ENCODE data around the gene ACADSB. TPM values are rescaled to one million over a fixed set of nuclear protein-coding genes. Genes with fewer than 3 reads are reported as not detected.

ACADSB gene
- total RNA-seq, 3 donors from 2014 or later: 34.8 to 48.9 (median 38.2) TPM

- Histone ChIP-seq H3K9me3 (no peaks in the 10 kb centered on the region), H3K4me1 (ENCODE audit: low read depth) (no peaks in the 10 kb centered on the region), H3K36me3 (ENCODE audit: low read depth) (no peaks in the 10 kb centered on the region), H3K4me3 (no peak overlapping the region)
- ATAC-seq (no peak), DNase-seq (no peak)
- TF ChIP-seq CTCF (IDR thresholded peaks at IDR 0.05): no peak
- intact Hi-C loops (cut with DNase I, micrococcal nuclease): no loop called here
Observed at GRCh38 chr10:123074215-123074614, 65.4 kb downstream of the ACADSB start.

GRCh38 chr10:123081896-123082295 is 73.1 kb downstream of the ACADSB start:
- intact Hi-C loops (cut with DNase I, micrococcal nuclease): no loop called here
- H3K9me3 ChIP-seq: no peaks in the 10 kb centered on the region
- DNase-seq: no peak
- no peaks in the 10 kb centered on the region for H3K4me1 ChIP-seq (ENCODE audit: low read depth)
- no peak for ATAC-seq
- H3K4me3 ChIP-seq: no peak overlapping the region
- no peak for TF ChIP-seq CTCF (IDR thresholded peaks at IDR 0.05)
- no peaks in the 10 kb centered on the region for H3K36me3 ChIP-seq (ENCODE audit: low read depth)

GRCh38 chr10:123083811-123084210 is 75.0 kb downstream of the ACADSB start:
- Histone ChIP-seq H3K36me3 (ENCODE audit: low read depth) (no peaks in the 10 kb centered on the region), H3K4me3 (no peak overlapping the region), H3K4me1 (ENCODE audit: low read depth) (no peaks in the 10 kb centered on the region), H3K9me3 (no peaks in the 10 kb centered on the region)
- DNase-seq: no peak
- ATAC-seq: no peak
- intact Hi-C loops (cut with DNase I, micrococcal nuclease): no loop called here
- no peak for TF ChIP-seq CTCF (IDR thresholded peaks at IDR 0.05)

GRCh38 chr10:123086281-123086680 is 77.5 kb downstream of the ACADSB start:
- ATAC-seq (no peak), DNase-seq (no peak)
- Histone ChIP-seq H3K4me1 (ENCODE audit: low read depth) (no peaks in the 10 kb centered on the region), H3K36me3 (ENCODE audit: low read depth) (no peaks in the 10 kb centered on the region), H3K4me3 (no peak overlapping the region), H3K9me3 (no peaks in the 10 kb centered on the region)
- intact Hi-C loops (cut with DNase I, micrococcal nuclease): no loop called here
- no peak for TF ChIP-seq CTCF (IDR thresholded peaks at IDR 0.05)

GRCh38 chr10:123087348-123087747 is 78.5 kb downstream of the ACADSB start:
- ATAC-seq (no peak), DNase-seq (no peak)
- Histone ChIP-seq H3K36me3 (ENCODE audit: low read depth) (no peaks in the 10 kb centered on the region), H3K4me1 (ENCODE audit: low read depth) (no peaks in the 10 kb centered on the region), H3K9me3 (no peaks in the 10 kb centered on the region), H3K4me3 (no peak overlapping the region)
- no peak for TF ChIP-seq CTCF (IDR thresholded peaks at IDR 0.05)
- intact Hi-C loops (cut with DNase I, micrococcal nuclease): no loop called here

- Histone ChIP-seq H3K9me3 (no peaks in the 10 kb centered on the region), H3K4me3 (no peak overlapping the region), H3K36me3 (ENCODE audit: low read depth) (no peaks in the 10 kb centered on the region), H3K4me1 (ENCODE audit: low read depth) (no peaks in the 10 kb centered on the region)
- no peak for ATAC-seq
- intact Hi-C loops (cut with DNase I, micrococcal nuclease): no loop called here
- no peak for DNase-seq
- TF ChIP-seq CTCF (IDR thresholded peaks at IDR 0.05): no peak
Observed at GRCh38 chr10:123087786-123088185, 79.0 kb downstream of the ACADSB start.
